HepG2 (cell line): ENCODE results near the gene DRC7. TPM values are rescaled to one million over a fixed set of nuclear protein-coding genes. Genes with fewer than 3 reads are reported as not detected.
A peak's percentile ranks its signal among the peaks of the same experiment; 100 is the strongest.

ENCODE experiments used
- ARID2 ChIP-seq: sonication (generic); formaldehyde crosslinking; IDR thresholded peaks from 2 replicates; pipeline ENCODE4 v1.8.1; 2022; ENCODE audit warnings: mild to moderate bottlenecking, missing genetic modification reagents, borderline replicate concordance
- ARID3A ChIP-seq: IDR thresholded peaks from 2 replicates; pipeline ENCODE4 v1.6.1; 2012; ENCODE audit warnings: low read depth, low read length, improper control_type of control experiment
- CENPBD1 ChIP-seq: sonication (generic); formaldehyde crosslinking; IDR thresholded peaks from 2 replicates; pipeline ENCODE4 v1.8.0; 2022; ENCODE audit warnings: missing genetic modification reagents, low read depth, mild to moderate bottlenecking, borderline replicate concordance
- HNF4A ChIP-seq: sonication (generic); formaldehyde crosslinking; IDR thresholded peaks from 2 replicates; pipeline ENCODE4 v1.4.0; 2020; ENCODE audit warnings: missing genetic modification reagents
- IRF9 ChIP-seq: sonication (generic); formaldehyde crosslinking; IDR thresholded peaks from 2 replicates; pipeline ENCODE4 v1.8.0; 2022; ENCODE audit warnings: missing genetic modification reagents, mild to moderate bottlenecking, borderline replicate concordance
- PRPF4 ChIP-seq: fragments of 200-400 bp; formaldehyde crosslinking; IDR thresholded peaks from 2 replicates; pipeline ENCODE4 v1.6.1; 2016; ENCODE audit warnings: low read length, low read depth; ENCODE audit not compliant: poor library complexity, severe bottlenecking
- TCF7L2 ChIP-seq: IDR thresholded peaks from 2 replicates; pipeline ENCODE4 v1.6.1; 2011; ENCODE audit warnings: mild to moderate bottlenecking, low read depth, low read length, moderate library complexity
- ZBTB2 ChIP-seq: sonication (generic); formaldehyde crosslinking; IDR thresholded peaks from 2 replicates; pipeline ENCODE4 v1.8.0; 2022; ENCODE audit warnings: low read depth, missing genetic modification reagents
- ZFYVE20 ChIP-seq: sonication (generic); formaldehyde crosslinking; IDR thresholded peaks from 2 replicates; pipeline ENCODE4 v1.8.0; 2023; ENCODE audit warnings: low read depth, mild to moderate bottlenecking, moderate library complexity, missing genetic modification reagents, borderline replicate concordance
- ZNF234 ChIP-seq: sonication (generic); formaldehyde crosslinking; conservative IDR thresholded peaks from 2 replicates; pipeline ENCODE4 v1.5.1; 2020; ENCODE audit warnings: mild to moderate bottlenecking, missing genetic modification reagents
- ZNF383 ChIP-seq: sonication (generic); formaldehyde crosslinking; IDR thresholded peaks from 2 replicates; pipeline ENCODE4 v1.4.0; 2020; ENCODE audit warnings: missing genetic modification reagents, mild to moderate bottlenecking, borderline replicate concordance
- ZNF546 ChIP-seq: sonication (generic); formaldehyde crosslinking; conservative IDR thresholded peaks from 2 replicates; pipeline ENCODE4 v1.8.1; 2023; ENCODE audit warnings: mild to moderate bottlenecking, missing genetic modification reagents
- polyA plus RNA-seq, 8 experiments: library from polyadenylated mRNA; depleted of rRNA in 3 of 8; stranded (reverse) in 7 of 8; unstranded in 1 of 8; fragments of >200 nt; fragmentation: Illumina TruSeq in 4 of 8; extraction: Trizol in 4 of 8; gene quantifications; 2 replicates each; pipeline versions ENCODE4 v1.2.1 to v1.2.3, GENCODE V29; 2011 to 2016; ENCODE audit warnings: low read depth in 4 of 8, missing spikeins in 1 of 8, mixed read lengths in 1 of 8; ENCODE audit not compliant: insufficient read depth in 1 of 8
- total RNA-seq, 5 experiments: library from RNA; depleted of rRNA; stranded (reverse); fragments of >200 nt; fragmentation: Illumina TruSeq; extraction: Trizol; gene quantifications; 2 replicates each; pipeline ENCODE4 v1.2.3, GENCODE V29; 2016; ENCODE audit warnings: low read depth in 1 of 5

The DRC7 gene
- total and polyA plus RNA-seq, 2 of the 13 experiments (the other 11 are each of a cell fraction or from before 2014, with no cell fraction given): 2.7 to 3.4 TPM

GRCh38 chr16:57688487-57688986 is 6.1 kb upstream of the DRC7 start (continued):
- TF ChIP-seq IRF9 (CRISPR knock-in tag): no peak
- TF ChIP-seq ZFYVE20 (CRISPR knock-in tag): 0 out of 2 replicates have a peak, but pooled peaks have one; percentile 54
- TF ChIP-seq ARID2 (CRISPR knock-in tag): no peak
- no peak for TF ChIP-seq ARID3A
- peak; percentile 46; the same call in 1 of the 2 replicates for TF ChIP-seq HNF4A (CRISPR knock-in tag)
- no peak for TF ChIP-seq CENPBD1 (CRISPR knock-in tag)
- no peak for TF ChIP-seq PRPF4
- TF ChIP-seq ZBTB2 (CRISPR knock-in tag): no peak
- no peak for TF ChIP-seq ZNF546 (CRISPR knock-in tag)
- TF ChIP-seq ZNF234 (CRISPR knock-in tag): no peak
- no peak for TF ChIP-seq TCF7L2
- no peak for TF ChIP-seq ZNF383 (CRISPR knock-in tag)
- TF ChIP-seq, all 625 proteins: peak for 27
